Measurements from ENCODE around the gene SNTA1. TPM values are rescaled to one million over a fixed set of nuclear protein-coding genes. Genes with fewer than 3 reads are reported as not detected.

Gene SNTA1
- total and polyA plus RNA-seq, 9 of the 15 experiments (the other 6 are each of a cell fraction or from before 2014, with no cell fraction given), result 1.2 to 40.8 (median 20.3) TPM

GRCh38 chr20:33490023-33490933 lies 46.7 kb upstream of the SNTA1 start, which contains the start of gene CBFA2T2 (continued):
- TF ChIP-seq THAP12 (CRISPR knock-in tag; IDR thresholded peaks at IDR 0.05), result peak; percentile 56; the same call in 1 of the 2 replicates
- 0 out of 2 replicates have a peak, but pooled peaks have one; percentile 60 for TF ChIP-seq PRMT5 (CRISPR knock-in tag; IDR thresholded peaks at IDR 0.05)
- peak; percentile 59 for TF ChIP-seq CHD4 (IDR thresholded peaks at IDR 0.05; ENCODE audit: insufficient read depth, insufficient replicate concordance, low read depth, low read length, poor library complexity, severe bottlenecking)
- peak; percentile 6 for TF ChIP-seq PRDM10 (IDR thresholded peaks at IDR 0.05; ENCODE audit: partially characterized antibody)
- peak; percentile 48; the same call in 1 of the 2 replicates for TF ChIP-seq GMEB1 (CRISPR knock-in tag; IDR thresholded peaks at IDR 0.05)
- TF ChIP-seq TFAM (CRISPR knock-in tag; conservative IDR thresholded peaks at IDR 0.05), result no peak
- peak; percentile 65 for TF ChIP-seq VEZF1 (CRISPR knock-in tag; IDR thresholded peaks at IDR 0.05)
- TF ChIP-seq ZBTB17 (CRISPR knock-in tag; IDR thresholded peaks at IDR 0.05), result 0 out of 2 replicates have a peak, but pooled peaks have one; percentile 24
- TF ChIP-seq RB1 (IDR thresholded peaks at IDR 0.05; ENCODE audit: low read depth), result peak; percentile 40
- TF ChIP-seq KLF1 (tag; IDR thresholded peaks at IDR 0.05), result peak; percentile 24; the same call in 1 of the 2 replicates
- TF ChIP-seq DACH1 (IDR thresholded peaks at IDR 0.05; ENCODE audit: partially characterized antibody), result peak; percentile 9
- no peak for TF ChIP-seq ZNF518B (CRISPR knock-in tag; IDR thresholded peaks at IDR 0.05)
